Sigmoid colon (tissue), 7 donors: ENCODE measurements around the gene ABCC9. TPM values are rescaled to one million over a fixed set of nuclear protein-coding genes. Genes with fewer than 3 reads are reported as not detected.
"Not testable (repeated sequence)": the region's sequence is repeated elsewhere in the genome, so short reads cannot be mapped to it uniquely, and the experiment has no call there.

ENCODE experiments used
- DNase-seq: peaks from one replicate; pipeline ENCODE4 v3.0.0-alpha.2; 2019
- H3K27ac ChIP-seq, 4 donors: fragments of 200-600 bp; sonication (generic); one replicate each; pipeline ENCODE4 v1.5.1; 2016 to 2019; ENCODE audit warnings: mild to moderate bottlenecking in 1 of 4
- H3K27me3 ChIP-seq, 3 donors: fragments of 200-600 bp; sonication (generic); one replicate each; pipeline ENCODE4 v1.5.1; 2019; ENCODE audit warnings: mild to moderate bottlenecking in 1 of 3
- H3K36me3 ChIP-seq, 4 donors: fragments of 200-600 bp; sonication (generic); one replicate each; pipeline ENCODE4 v1.5.1; 2016 to 2019
- H3K4me1 ChIP-seq, 4 donors: fragments of 200-600 bp; sonication (generic); one replicate each; pipeline ENCODE4 v1.5.1; 2017 to 2019
- H3K4me3 ChIP-seq, 4 donors: fragments of 200-600 bp; sonication (generic); one replicate each; pipeline ENCODE4 v1.5.1; 2017 to 2019; ENCODE audit warnings: mild to moderate bottlenecking in 2 of 4, moderate library complexity in 1 of 4
- H3K9me3 ChIP-seq, 4 donors: fragments of 200-600 bp in 3 of 4; sonication (generic) in 3 of 4; one replicate each; pipeline versions ENCODE4 v1.5.1 to v1.6.1; 2013 to 2019
- EP300 ChIP-seq, 4 donors: sonication (generic); formaldehyde crosslinking; IDR thresholded peaks; one replicate each; pipeline ENCODE4 v1.6.1; 2017; ENCODE audit warnings: antibody characterized with exemption in 4 of 4
- POLR2A ChIP-seq, 2 donors: fragments of 450-650 bp; IDR thresholded peaks; one replicate each; pipeline ENCODE4 v1.6.1; 2016; ENCODE audit warnings: antibody characterized with exemption in 2 of 2, mild to moderate bottlenecking in 2 of 2, moderate library complexity in 2 of 2
- POLR2AphosphoS5 ChIP-seq, 4 donors: sonication (generic); formaldehyde crosslinking; IDR thresholded peaks; one replicate each; pipeline ENCODE4 v1.6.1; 2017; ENCODE audit warnings: antibody characterized with exemption in 4 of 4
- WGBS, 2 donors: extraction: QIAGEN DNeasy Blood & Tissue Kit; methylation state at CpG; one replicate each; pipeline ENCODE4 v1.1.7; 2013; 5-methylcytosine and 5-hydroxymethylcytosine counted together
- intact Hi-C: fragments of 100-400 bp; cut with DNase I; formaldehyde crosslinking; loops from one replicate; pipeline ENCODE4 v1.15.1; 2023
- polyA plus RNA-seq, 3 donors: library from polyadenylated mRNA; stranded (reverse); fragments of 200-250 nt; gene quantifications; one replicate each; pipeline ENCODE4 v1.2.3, GENCODE V29; 2013
- total RNA-seq, 4 donors: library from RNA; depleted of rRNA; stranded (reverse); fragments of >200 nt; gene quantifications; one replicate each; pipeline ENCODE4 v1.1.0, GENCODE V29; 2016
- TF ChIP-seq, protein P1 (sequence below), 4 experiments: fragments of 450-650 bp in 3 of 4; fragments of 200-600 bp in 1 of 4; IDR thresholded peaks; one replicate each; pipeline ENCODE4 v1.5.1; 2016 to 2019; ENCODE audit warnings: antibody characterized with exemption in 4 of 4, mild to moderate bottlenecking in 3 of 4, moderate library complexity in 2 of 4
- donor health status: healthy with polysubstance abuse.
- donor health status: Bipolar disorder and iron deficiency.
- donor health status: healthy.

ABCC9 gene
- total and polyA plus RNA-seq, 7 donors, result 0.23 to 39.2 (median 28.2) TPM

DNA sequence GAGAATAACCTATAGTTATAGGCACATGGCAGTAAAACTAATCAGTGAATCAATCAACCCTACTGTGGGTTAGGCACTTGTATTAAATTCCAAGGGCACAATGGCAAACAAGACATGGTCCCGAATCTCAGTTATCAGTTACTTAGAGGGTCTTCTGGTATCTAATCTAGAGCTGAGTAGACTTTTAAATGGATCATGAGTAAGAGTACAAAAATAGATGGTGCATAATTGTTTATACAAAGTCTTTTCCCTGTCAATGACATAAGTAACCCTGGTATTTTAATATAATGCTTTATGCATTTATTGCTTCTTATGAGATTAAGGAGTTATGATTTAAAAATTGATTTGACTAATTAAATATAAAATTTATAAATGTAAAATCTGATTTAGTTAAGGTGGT, 143.7 kb downstream of the ABCC9 start:
- peaks cover 0 to 12% (median 0%) of the 10 kb centered on the region in 4 donors for H3K36me3 ChIP-seq
- H3K9me3 ChIP-seq, result no peaks in the 10 kb centered on the region
- H3K4me3 ChIP-seq, result no peak overlapping the region
- no peaks in the 10 kb centered on the region for H3K27me3 ChIP-seq
- no peak for DNase-seq
- intact Hi-C loops, result no loop called here
- 87 to 93% methylated on average over 1 of the region's 1 CpG for WGBS, 2 donors
- TF ChIP-seq, protein P1, sequence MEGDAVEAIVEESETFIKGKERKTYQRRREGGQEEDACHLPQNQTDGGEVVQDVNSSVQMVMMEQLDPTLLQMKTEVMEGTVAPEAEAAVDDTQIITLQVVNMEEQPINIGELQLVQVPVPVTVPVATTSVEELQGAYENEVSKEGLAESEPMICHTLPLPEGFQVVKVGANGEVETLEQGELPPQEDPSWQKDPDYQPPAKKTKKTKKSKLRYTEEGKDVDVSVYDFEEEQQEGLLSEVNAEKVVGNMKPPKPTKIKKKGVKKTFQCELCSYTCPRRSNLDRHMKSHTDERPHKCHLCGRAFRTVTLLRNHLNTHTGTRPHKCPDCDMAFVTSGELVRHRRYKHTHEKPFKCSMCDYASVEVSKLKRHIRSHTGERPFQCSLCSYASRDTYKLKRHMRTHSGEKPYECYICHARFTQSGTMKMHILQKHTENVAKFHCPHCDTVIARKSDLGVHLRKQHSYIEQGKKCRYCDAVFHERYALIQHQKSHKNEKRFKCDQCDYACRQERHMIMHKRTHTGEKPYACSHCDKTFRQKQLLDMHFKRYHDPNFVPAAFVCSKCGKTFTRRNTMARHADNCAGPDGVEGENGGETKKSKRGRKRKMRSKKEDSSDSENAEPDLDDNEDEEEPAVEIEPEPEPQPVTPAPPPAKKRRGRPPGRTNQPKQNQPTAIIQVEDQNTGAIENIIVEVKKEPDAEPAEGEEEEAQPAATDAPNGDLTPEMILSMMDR (IDR thresholded peaks at IDR 0.05), result no peak
- TF ChIP-seq EP300 (IDR thresholded peaks at IDR 0.05) (no peak), POLR2AphosphoS5 (IDR thresholded peaks at IDR 0.05) (no peak), POLR2A (IDR thresholded peaks at IDR 0.05) (no peak)
- no peak overlapping the region for H3K27ac ChIP-seq
- H3K4me1 ChIP-seq, result peaks cover 0 to 8% (median 1%) of the 10 kb centered on the region in 4 donors

GRCh38 chr12:21795648-21796328, 145.4 kb downstream of the ABCC9 start:
- Histone ChIP-seq H3K4me3 (no peak overlapping the region), H3K27me3 (no peaks in the 10 kb centered on the region)
- 89 to 92% methylated on average over 10 of the region's 10 CpGs for WGBS, 2 donors

GRCh38 chr12:21794807-21795595, 146.2 kb downstream of the ABCC9 start:
- H3K4me3 ChIP-seq, H3K9me3 ChIP-seq, H3K4me1 ChIP-seq, DNase-seq, intact Hi-C loops, H3K27me3 ChIP-seq, H3K27ac ChIP-seq, H3K36me3 ChIP-seq: not testable (repeated sequence)
- WGBS, 2 donors, result 81 to 88% methylated on average over 8 of the region's 8 CpGs

More at GRCh38 chr12:21795648-21796328, 145.4 kb downstream of the ABCC9 start:
- no peaks in the 10 kb centered on the region for H3K9me3 ChIP-seq
- peaks cover 0 to 8% (median 1%) of the 10 kb centered on the region in 4 donors for H3K4me1 ChIP-seq
- no peaks in the 10 kb centered on the region for H3K36me3 ChIP-seq
- TF ChIP-seq POLR2A (IDR thresholded peaks at IDR 0.05) (no peak), EP300 (IDR thresholded peaks at IDR 0.05) (no peak), POLR2AphosphoS5 (IDR thresholded peaks at IDR 0.05) (no peak)
- TF ChIP-seq, protein P1 (IDR thresholded peaks at IDR 0.05), result no peak
- intact Hi-C loops, result no loop called here
- no peak overlapping the region for H3K27ac ChIP-seq
- DNase-seq, result no peak

DNA sequence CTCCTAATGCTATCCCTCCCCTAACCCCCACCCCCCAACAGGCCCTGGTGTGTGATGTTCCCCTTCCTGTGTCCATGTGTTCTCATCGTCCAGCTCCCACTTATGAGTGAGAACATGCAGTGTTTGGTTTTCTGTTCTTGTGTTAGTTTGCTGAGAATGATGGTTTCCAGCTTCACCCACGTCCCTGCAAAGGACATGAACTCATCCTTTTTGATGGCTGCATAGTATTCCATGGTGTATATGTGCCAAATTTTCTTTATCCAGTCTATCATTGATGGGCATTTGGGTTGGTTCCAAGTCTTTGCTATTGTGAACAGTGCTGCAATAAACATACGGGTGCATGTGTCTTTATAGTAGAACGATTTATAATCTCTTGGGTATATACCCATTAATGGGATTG, 151.5 kb downstream of the ABCC9 start:
- H3K27me3 ChIP-seq, H3K36me3 ChIP-seq, H3K4me1 ChIP-seq, H3K9me3 ChIP-seq, DNase-seq, H3K27ac ChIP-seq, intact Hi-C loops, H3K4me3 ChIP-seq: not testable (repeated sequence)
- WGBS, 2 donors, result 88 to 91% methylated on average over 4 of the region's 4 CpGs

GRCh38 chr12:21788089-21788983, 152.9 kb downstream of the ABCC9 start:
- intact Hi-C loops, result no loop called here
- DNase-seq, result no peak
- H3K27ac ChIP-seq, result no peak overlapping the region
- H3K36me3 ChIP-seq, result no peaks in the 10 kb centered on the region
- no peak overlapping the region for H3K4me3 ChIP-seq
- H3K27me3 ChIP-seq, result no peaks in the 10 kb centered on the region
- H3K4me1 ChIP-seq, result peaks cover 0 to 8% (median 0%) of the 10 kb centered on the region in 4 donors
- TF ChIP-seq EP300 (IDR thresholded peaks at IDR 0.05) (no peak), POLR2AphosphoS5 (IDR thresholded peaks at IDR 0.05) (no peak), POLR2A (IDR thresholded peaks at IDR 0.05) (no peak)
- TF ChIP-seq, protein P1 (IDR thresholded peaks at IDR 0.05), result no peak
- WGBS, 2 donors, result 88 to 90% methylated on average over 7 of the region's 7 CpGs
- H3K9me3 ChIP-seq, result no peaks in the 10 kb centered on the region
